ENCODE measurements around the gene ONECUT1.

GRCh38 chr15:52728899-52729298 is 61.2 kb downstream of the ONECUT1 start:
- TF ChIP-seq GATA2 (IDR thresholded peaks at IDR 0.05; ENCODE audit: low read depth, low read length) = no peak
- TF ChIP-seq GATA3 (IDR thresholded peaks at IDR 0.05; ENCODE audit: low read depth, low read length) = no peak
